Type B pancreatic cell (in vitro differentiated cells): ENCODE data around the gene AHCTF1. TPM values are rescaled to one million over a fixed set of nuclear protein-coding genes. Genes with fewer than 3 reads are reported as not detected.

Experiments used
- DNase-seq: peaks from one replicate; pipeline ENCODE4 v3.0.0; 2021; ENCODE audit warnings: mixed read lengths; ENCODE audit not compliant: unreplicated experiment; ENCODE audit errors: extremely low spot score
- H3K27ac Mint-ChIP-seq: 2 replicates; pipeline ENCODE4 v1.8.0; 2021; ENCODE audit warnings: mild to moderate bottlenecking, mixed read lengths
- H3K27me3 Mint-ChIP-seq: 2 replicates; pipeline ENCODE4 v1.8.0; 2021; ENCODE audit warnings: mixed read lengths
- H3K36me3 Mint-ChIP-seq: 2 replicates; pipeline ENCODE4 v1.8.0; 2021; ENCODE audit warnings: mixed read lengths
- H3K4me1 Mint-ChIP-seq: one replicate; pipeline ENCODE4 v1.8.0; 2021; ENCODE audit warnings: mixed read lengths; ENCODE audit not compliant: unreplicated experiment
- H3K4me3 Mint-ChIP-seq: 2 replicates; pipeline ENCODE4 v1.8.0; 2021; ENCODE audit warnings: mild to moderate bottlenecking, mixed read lengths
- H3K9me3 Mint-ChIP-seq: 2 replicates; pipeline ENCODE4 v1.8.0; 2021; ENCODE audit warnings: mixed read lengths
- total RNA-seq: library from RNA; stranded (reverse); gene quantifications from 2 replicates; pipeline ENCODE4 v1.2.1, GENCODE V29; 2021; ENCODE audit warnings: low replicate concordance
- TF ChIP-seq, protein P1 (sequence below): fragments of 200-600 bp; sonication (generic); conservative IDR thresholded peaks from 2 replicates; pipeline ENCODE4 v1.5.0; 2021; ENCODE audit warnings: antibody characterized with exemption, mild to moderate bottlenecking

AHCTF1 gene
- total RNA-seq, 1 donor from 2014 or later = 34.9 TPM

DNA sequence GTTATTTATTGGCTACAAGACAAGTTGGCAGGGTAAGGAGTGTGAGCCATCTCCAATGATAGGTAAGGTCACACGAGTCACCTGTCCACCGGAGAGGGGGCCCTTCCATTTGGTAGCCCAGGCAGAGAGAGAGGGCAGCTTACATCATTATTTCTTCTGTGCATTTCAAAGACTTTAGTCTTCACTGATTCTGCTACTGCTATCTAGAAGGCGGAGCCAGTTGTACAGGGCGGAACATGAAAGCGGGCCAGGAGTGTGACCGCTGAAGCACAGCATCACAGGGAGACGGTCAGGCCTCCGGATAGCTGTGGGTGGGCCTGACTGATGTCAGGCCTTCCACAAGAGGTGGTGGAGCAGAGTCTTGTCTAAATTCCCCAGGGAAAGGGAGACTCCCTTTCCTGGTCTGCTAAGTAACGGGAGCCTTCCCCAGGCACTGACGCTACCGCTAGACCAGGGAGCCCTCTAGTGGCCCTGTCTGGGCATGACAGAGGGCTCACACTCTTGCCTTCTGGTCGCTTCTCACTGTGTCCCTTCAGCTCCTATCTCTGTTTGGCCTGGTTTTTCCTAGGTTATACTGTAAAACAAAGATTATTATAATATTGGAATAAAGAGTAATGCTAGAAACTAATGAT, 39.5 kb upstream of the AHCTF1 start:
- Mint-ChIP-seq H3K27ac (no peak overlapping the region), H3K27me3 (no peaks in the 10 kb centered on the region), H3K9me3 (peaks cover 31% of the 10 kb centered on the region), H3K4me1 (no peaks in the 10 kb centered on the region), H3K4me3 (no peak overlapping the region), H3K36me3 (peaks cover 55% of the 10 kb centered on the region)
- DNase-seq = no peak
- TF ChIP-seq, protein P1, sequence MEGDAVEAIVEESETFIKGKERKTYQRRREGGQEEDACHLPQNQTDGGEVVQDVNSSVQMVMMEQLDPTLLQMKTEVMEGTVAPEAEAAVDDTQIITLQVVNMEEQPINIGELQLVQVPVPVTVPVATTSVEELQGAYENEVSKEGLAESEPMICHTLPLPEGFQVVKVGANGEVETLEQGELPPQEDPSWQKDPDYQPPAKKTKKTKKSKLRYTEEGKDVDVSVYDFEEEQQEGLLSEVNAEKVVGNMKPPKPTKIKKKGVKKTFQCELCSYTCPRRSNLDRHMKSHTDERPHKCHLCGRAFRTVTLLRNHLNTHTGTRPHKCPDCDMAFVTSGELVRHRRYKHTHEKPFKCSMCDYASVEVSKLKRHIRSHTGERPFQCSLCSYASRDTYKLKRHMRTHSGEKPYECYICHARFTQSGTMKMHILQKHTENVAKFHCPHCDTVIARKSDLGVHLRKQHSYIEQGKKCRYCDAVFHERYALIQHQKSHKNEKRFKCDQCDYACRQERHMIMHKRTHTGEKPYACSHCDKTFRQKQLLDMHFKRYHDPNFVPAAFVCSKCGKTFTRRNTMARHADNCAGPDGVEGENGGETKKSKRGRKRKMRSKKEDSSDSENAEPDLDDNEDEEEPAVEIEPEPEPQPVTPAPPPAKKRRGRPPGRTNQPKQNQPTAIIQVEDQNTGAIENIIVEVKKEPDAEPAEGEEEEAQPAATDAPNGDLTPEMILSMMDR = peak; percentile 63

DNA sequence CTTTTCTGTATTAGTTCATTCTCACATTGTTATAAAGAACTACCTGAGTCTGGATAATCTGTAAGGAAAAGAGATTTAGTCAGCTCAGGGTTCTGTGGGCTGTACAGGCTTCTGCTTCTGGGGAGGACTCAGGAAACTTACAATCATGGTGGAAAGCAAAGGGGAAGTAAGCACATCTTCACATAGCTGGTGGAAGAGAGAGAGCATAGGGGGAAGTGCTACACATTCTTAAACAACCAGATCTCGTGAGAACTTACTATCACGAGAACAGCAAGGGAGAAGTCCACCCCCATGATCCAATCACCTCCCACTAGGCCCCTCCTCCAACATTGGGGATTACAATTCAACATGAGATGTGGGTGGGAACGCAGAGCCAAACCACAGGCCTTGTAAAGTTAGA, 37.9 kb upstream of the AHCTF1 start:
- H3K9me3 Mint-ChIP-seq = peaks cover 26% of the 10 kb centered on the region
- H3K27me3 Mint-ChIP-seq = no peaks in the 10 kb centered on the region
- DNase-seq = no peak
- TF ChIP-seq, protein P1 = no peak
- H3K36me3 Mint-ChIP-seq = peaks cover 45% of the 10 kb centered on the region
- H3K4me1 Mint-ChIP-seq = no peaks in the 10 kb centered on the region
- H3K27ac Mint-ChIP-seq = no peak overlapping the region
- no peak overlapping the region for H3K4me3 Mint-ChIP-seq

DNA sequence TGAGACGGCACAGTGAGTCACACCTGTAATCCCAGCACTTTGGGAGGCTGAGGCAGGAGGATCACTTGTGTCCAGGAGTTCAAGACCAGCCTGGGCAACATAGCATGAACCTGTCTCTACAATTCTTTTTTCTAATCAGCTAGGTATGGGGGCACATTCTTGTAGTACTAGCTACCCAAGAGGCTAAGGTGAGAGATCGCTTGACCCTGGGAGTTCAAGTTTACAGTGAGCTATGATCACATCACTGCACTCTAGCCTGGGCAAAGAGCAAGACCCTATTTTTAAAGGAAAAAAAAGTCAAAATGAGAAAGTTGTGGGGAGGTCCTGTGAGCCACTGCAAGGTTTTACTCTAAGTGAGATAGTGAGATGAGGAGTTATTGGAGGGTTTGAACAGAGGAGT, 34.8 kb upstream of the AHCTF1 start:
- Mint-ChIP-seq H3K9me3 (peaks cover 23% of the 10 kb centered on the region), H3K36me3 (peaks cover 51% of the 10 kb centered on the region), H3K4me1 (no peaks in the 10 kb centered on the region), H3K27me3 (no peaks in the 10 kb centered on the region), H3K27ac (no peak overlapping the region), H3K4me3 (no peak overlapping the region)
- no peak for DNase-seq
- TF ChIP-seq, protein P1 = no peak

DNA sequence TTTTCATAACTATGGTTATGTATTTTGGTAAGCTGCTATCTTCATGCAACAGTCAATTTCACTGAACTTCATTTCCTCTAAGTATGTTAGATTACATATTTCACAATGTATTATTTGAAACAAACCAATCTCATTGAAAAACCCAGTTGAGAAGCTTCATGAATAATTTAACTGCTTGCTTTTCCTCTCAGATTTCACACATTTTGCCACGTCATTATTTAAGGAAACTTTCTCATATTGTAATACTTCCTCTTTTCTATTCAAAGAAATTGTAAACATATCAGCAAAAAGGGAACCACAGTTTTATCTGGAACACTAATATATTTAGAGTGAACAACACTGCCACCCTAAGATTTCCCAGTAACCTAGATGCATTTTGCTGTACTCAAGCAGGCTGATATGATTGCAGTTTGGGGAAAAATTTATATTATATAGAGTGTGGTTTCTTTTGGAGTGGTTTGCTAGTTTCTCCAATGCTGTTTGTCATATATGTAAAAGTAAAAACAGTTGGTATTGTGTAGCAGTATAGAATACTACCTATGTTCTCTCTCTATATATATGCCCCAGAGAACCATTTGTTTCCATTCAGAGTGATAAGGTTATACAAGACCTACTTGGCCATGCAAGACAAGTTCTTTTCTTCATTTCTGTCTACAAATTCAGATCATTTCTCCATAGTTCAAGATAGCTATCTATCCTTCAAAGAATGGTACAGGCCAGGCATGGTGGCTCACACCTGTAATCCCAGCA, 28.4 kb upstream of the AHCTF1 start:
- Mint-ChIP-seq H3K4me1 (no peaks in the 10 kb centered on the region), H3K36me3 (peaks cover 30% of the 10 kb centered on the region), H3K27me3 (no peaks in the 10 kb centered on the region), H3K4me3 (no peak overlapping the region), H3K27ac (no peak overlapping the region), H3K9me3 (peaks cover 5% of the 10 kb centered on the region)
- no peak for DNase-seq
- TF ChIP-seq, protein P1 = no peak

DNA sequence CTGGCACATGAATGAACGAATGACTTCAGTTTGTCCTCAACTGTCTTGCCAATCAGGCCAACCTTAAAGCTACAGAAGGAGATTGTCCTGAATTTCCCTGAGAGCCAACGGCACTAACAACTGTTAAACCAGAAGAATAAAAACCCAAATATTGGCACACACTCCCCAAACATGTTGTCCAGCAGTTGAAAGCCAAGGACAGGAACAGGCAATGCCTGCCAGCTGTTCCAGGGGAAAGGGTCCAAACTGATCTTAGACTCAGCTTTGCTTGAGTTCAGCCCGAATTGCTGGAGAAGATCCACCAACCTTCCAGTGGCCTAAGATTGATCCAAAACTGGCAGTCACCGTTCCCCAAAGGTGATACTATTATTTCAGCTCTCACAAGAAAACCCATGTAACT, 22.4 kb upstream of the AHCTF1 start:
- no peak overlapping the region for H3K27ac Mint-ChIP-seq
- no peaks in the 10 kb centered on the region for H3K4me1 Mint-ChIP-seq
- H3K36me3 Mint-ChIP-seq = peaks cover 10% of the 10 kb centered on the region
- TF ChIP-seq, protein P1 = no peak
- no peak overlapping the region for H3K4me3 Mint-ChIP-seq
- DNase-seq = no peak
- H3K27me3 Mint-ChIP-seq = no peaks in the 10 kb centered on the region
- peaks cover 5% of the 10 kb centered on the region for H3K9me3 Mint-ChIP-seq
